ENCODE measurements around the gene CADM4.

DNA sequence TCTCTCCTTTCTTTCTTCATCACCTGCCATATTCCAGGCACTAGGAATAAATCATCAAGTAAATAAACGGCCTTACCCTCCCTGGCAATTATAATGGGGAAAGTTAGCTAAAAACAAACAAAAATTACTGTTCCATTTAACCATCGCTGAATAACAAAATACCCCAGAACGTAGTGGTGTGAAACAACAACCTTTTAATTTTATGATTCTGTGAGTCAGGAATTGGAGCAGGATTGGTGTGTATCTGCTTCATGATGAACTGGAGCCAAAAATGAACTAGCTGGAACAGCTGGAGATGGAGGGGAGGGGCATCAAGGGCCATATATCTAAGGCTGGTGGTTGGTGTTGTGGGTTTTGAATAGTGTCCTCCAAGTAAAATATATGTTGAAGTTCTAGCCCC is 3.7 kb upstream of the CADM4 start:
- TF ChIP-seq EZH2 (IDR thresholded peaks at IDR 0.05; ENCODE audit: low read length, missing control alignments) (no peak), CTCF (conservative IDR thresholded peaks at IDR 0.05 in 1 of 2, IDR thresholded peaks at IDR 0.05 in 1 of 2; ENCODE audit: low read depth in 1 of 2, low read length in 2 of 2) (no peak)

Data from fibroblast of lung (primary cell).